GM18517 (cell line): ENCODE results near the gene COL4A4.
"Not testable (repeated sequence)": the region's sequence is repeated elsewhere in the genome, so short reads cannot be mapped to it uniquely, and the experiment has no call there.

Experiments used
- ATAC-seq: cut with Tn5 transposase; IDR thresholded peaks from one replicate; pipeline ENCODE4 v1.9.1; 2021; ENCODE audit warnings: mild to moderate bottlenecking, moderate library complexity; ENCODE audit not compliant: unreplicated experiment

COL4A4 gene

GRCh38 chr2:227163998-227164762 is at the start of gene COL4A4, which contains the start of gene COL4A3:
TSS of gene COL4A4 (minus strand) at chr2:227164205. CDS start at chr2:227147483, 16,722 bp downstream.
TSS of gene COL4A3 (plus strand) at chr2:227164624. CDS start at chr2:227164727, 103 bp downstream.
- ATAC-seq: peak; percentile 41

GRCh38 chr2:227207573-227207972 is 43.6 kb upstream of the COL4A4 start:
- ATAC-seq: no peak

- ATAC-seq: no peak
Measured at GRCh38 chr2:227206406-227206805, 42.4 kb upstream of the COL4A4 start.

- no peak for ATAC-seq
Measured at GRCh38 chr2:227205701-227206100, 41.7 kb upstream of the COL4A4 start.

GRCh38 chr2:227204452-227204851 is 40.4 kb upstream of the COL4A4 start:
- ATAC-seq: no peak

GRCh38 chr2:227201771-227202170 is 37.8 kb upstream of the COL4A4 start:
- ATAC-seq: no peak

GRCh38 chr2:227198866-227199265 is 34.9 kb upstream of the COL4A4 start:
- no peak for ATAC-seq

GRCh38 chr2:227194219-227194618 is 30.2 kb upstream of the COL4A4 start:
- ATAC-seq: no peak

- ATAC-seq: no peak
Measured at GRCh38 chr2:227192491-227192890, 28.5 kb upstream of the COL4A4 start.

GRCh38 chr2:227191367-227191766 is 27.4 kb upstream of the COL4A4 start:
- no peak for ATAC-seq

- ATAC-seq: peak; percentile 89
Measured at GRCh38 chr2:227188292-227188691, 24.3 kb upstream of the COL4A4 start.

- no peak for ATAC-seq
Measured at GRCh38 chr2:227186751-227187150, 22.7 kb upstream of the COL4A4 start.

GRCh38 chr2:227185615-227186232 is 21.7 kb upstream of the COL4A4 start:
- ATAC-seq: no peak

- no peak for ATAC-seq
Measured at GRCh38 chr2:227183657-227184367, 19.8 kb upstream of the COL4A4 start.

GRCh38 chr2:227182765-227183164 is 18.8 kb upstream of the COL4A4 start:
- no peak for ATAC-seq

GRCh38 chr2:227180770-227181169 is 16.8 kb upstream of the COL4A4 start:
- no peak for ATAC-seq

- no peak for ATAC-seq
Measured at GRCh38 chr2:227179988-227180685, 16.1 kb upstream of the COL4A4 start.

- ATAC-seq: no peak
Measured at GRCh38 chr2:227177592-227178336, 13.8 kb upstream of the COL4A4 start.

GRCh38 chr2:227171779-227172178 is 7.8 kb upstream of the COL4A4 start:
- ATAC-seq: not testable (repeated sequence)

- peak; percentile 69 for ATAC-seq
Measured at GRCh38 chr2:227164763-227165291, 822 bp upstream of the COL4A4 start.
